OCI-LY1 (cell line): ENCODE results near the gene RSPRY1.

Experiments
- H2AFZ ChIP-seq: fragments of 200-600 bp; sonication (generic), shearing (Covaris generic); 2 replicates; pipeline ENCODE4 v1.6.0; 2014; ENCODE audit warnings: antibody characterized with exemption, mild to moderate bottlenecking, low read length
- H3F3A ChIP-seq: fragments of 200-600 bp; sonication (generic), shearing (Covaris generic); 2 replicates; pipeline ENCODE4 v1.6.0; 2014; ENCODE audit warnings: mild to moderate bottlenecking, antibody characterized with exemption, low read length, moderate library complexity; ENCODE audit not compliant: insufficient read depth
- H3K27ac ChIP-seq: fragments of 200-600 bp; sonication (generic); 2 replicates; pipeline ENCODE4 v1.5.1; 2014; ENCODE audit warnings: low read length, mixed run types, mild to moderate bottlenecking, low read depth; ENCODE audit not compliant: poor library complexity, severe bottlenecking
- H3K27me3 ChIP-seq: fragments of 200-600 bp; sonication (generic); 2 replicates; pipeline ENCODE4 v1.6.0; 2014; ENCODE audit warnings: antibody characterized with exemption, mild to moderate bottlenecking, low read length, moderate library complexity; ENCODE audit not compliant: insufficient read depth
- H3K36me3 ChIP-seq: fragments of 200-600 bp; sonication (generic); 2 replicates; pipeline ENCODE4 v1.6.1; 2014; ENCODE audit warnings: mild to moderate bottlenecking, antibody characterized with exemption, low read length, moderate library complexity, mixed read lengths; ENCODE audit not compliant: insufficient read depth
- H3K4me1 ChIP-seq: fragments of 200-600 bp; sonication (generic); 2 replicates; pipeline ENCODE4 v1.5.1; 2014; ENCODE audit warnings: mild to moderate bottlenecking, low read length, moderate library complexity; ENCODE audit not compliant: insufficient read depth, severe bottlenecking
- H3K4me2 ChIP-seq: fragments of 200-600 bp; sonication (generic), shearing (Covaris generic); 2 replicates; pipeline ENCODE4 v1.6.1; 2014; ENCODE audit warnings: low read length
- H3K4me3 ChIP-seq: fragments of 200-600 bp; sonication (generic); 2 replicates; pipeline ENCODE4 v1.5.1; 2014; ENCODE audit warnings: low read length, low read depth, mild to moderate bottlenecking, mixed read lengths; ENCODE audit not compliant: poor library complexity, severe bottlenecking
- H3K79me2 ChIP-seq: fragments of 200-600 bp; shearing (Covaris generic); 2 replicates; pipeline ENCODE4 v1.6.1; 2016; ENCODE audit warnings: mixed run types, low read length, mixed read lengths; ENCODE audit not compliant: insufficient read depth
- H3K9ac ChIP-seq: fragments of 200-600 bp; sonication (generic), shearing (Covaris generic); 2 replicates; pipeline ENCODE4 v1.6.1; 2014; ENCODE audit warnings: mild to moderate bottlenecking, low read length, mixed read lengths
- H3K9me2 ChIP-seq: fragments of 200-600 bp; sonication (generic), shearing (Covaris generic); 2 replicates; pipeline ENCODE4 v1.6.1; 2014; ENCODE audit warnings: low read depth, mild to moderate bottlenecking, low read length, mixed read lengths
- H3K9me3 ChIP-seq: fragments of 200-600 bp; shearing (Covaris generic); 2 replicates; pipeline ENCODE4 v1.6.1; 2014; ENCODE audit warnings: low read length, mixed read lengths
- H4K20me1 ChIP-seq: fragments of 200-600 bp; sonication (generic), shearing (Covaris generic); 2 replicates; pipeline ENCODE4 v1.6.0; 2016; ENCODE audit warnings: mild to moderate bottlenecking, low read length; ENCODE audit not compliant: insufficient read depth
- EZH2 ChIP-seq: fragments of 200-600 bp; sonication (generic), shearing (Covaris generic); IDR thresholded peaks from 2 replicates; pipeline ENCODE4 v1.8.0; 2017; ENCODE audit warnings: borderline replicate concordance, mixed run types, mild to moderate bottlenecking, antibody characterized with exemption, low read length, moderate library complexity, mixed read lengths
- TF ChIP-seq, protein P1 (sequence below): fragments of 200-600 bp; sonication (generic), shearing (Covaris generic); IDR thresholded peaks from 2 replicates; pipeline ENCODE4 v1.5.1; 2017; ENCODE audit warnings: mild to moderate bottlenecking, antibody characterized with exemption, low read length, moderate library complexity, mixed read lengths

The RSPRY1 gene

GRCh38 chr16:57277586-57277985 is 91.5 kb downstream of the RSPRY1 start:
- no peak overlapping the region for H3K4me2 ChIP-seq
- H4K20me1 ChIP-seq: no peaks in the 10 kb centered on the region
- H2AFZ ChIP-seq: no peak overlapping the region
- H3K27ac ChIP-seq: no peak overlapping the region
- TF ChIP-seq, protein P1, sequence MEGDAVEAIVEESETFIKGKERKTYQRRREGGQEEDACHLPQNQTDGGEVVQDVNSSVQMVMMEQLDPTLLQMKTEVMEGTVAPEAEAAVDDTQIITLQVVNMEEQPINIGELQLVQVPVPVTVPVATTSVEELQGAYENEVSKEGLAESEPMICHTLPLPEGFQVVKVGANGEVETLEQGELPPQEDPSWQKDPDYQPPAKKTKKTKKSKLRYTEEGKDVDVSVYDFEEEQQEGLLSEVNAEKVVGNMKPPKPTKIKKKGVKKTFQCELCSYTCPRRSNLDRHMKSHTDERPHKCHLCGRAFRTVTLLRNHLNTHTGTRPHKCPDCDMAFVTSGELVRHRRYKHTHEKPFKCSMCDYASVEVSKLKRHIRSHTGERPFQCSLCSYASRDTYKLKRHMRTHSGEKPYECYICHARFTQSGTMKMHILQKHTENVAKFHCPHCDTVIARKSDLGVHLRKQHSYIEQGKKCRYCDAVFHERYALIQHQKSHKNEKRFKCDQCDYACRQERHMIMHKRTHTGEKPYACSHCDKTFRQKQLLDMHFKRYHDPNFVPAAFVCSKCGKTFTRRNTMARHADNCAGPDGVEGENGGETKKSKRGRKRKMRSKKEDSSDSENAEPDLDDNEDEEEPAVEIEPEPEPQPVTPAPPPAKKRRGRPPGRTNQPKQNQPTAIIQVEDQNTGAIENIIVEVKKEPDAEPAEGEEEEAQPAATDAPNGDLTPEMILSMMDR: no peak
- no peak for TF ChIP-seq EZH2
- H3K36me3 ChIP-seq: no peaks in the 10 kb centered on the region
- H3F3A ChIP-seq: no peaks in the 10 kb centered on the region
- H3K9ac ChIP-seq: no peak overlapping the region
- no peaks in the 10 kb centered on the region for H3K9me2 ChIP-seq
- H3K9me3 ChIP-seq: no peaks in the 10 kb centered on the region
- H3K4me3 ChIP-seq: no peak overlapping the region
- H3K4me1 ChIP-seq: no peaks in the 10 kb centered on the region
- H3K27me3 ChIP-seq: no peaks in the 10 kb centered on the region
- no peaks in the 10 kb centered on the region for H3K79me2 ChIP-seq

DNA sequence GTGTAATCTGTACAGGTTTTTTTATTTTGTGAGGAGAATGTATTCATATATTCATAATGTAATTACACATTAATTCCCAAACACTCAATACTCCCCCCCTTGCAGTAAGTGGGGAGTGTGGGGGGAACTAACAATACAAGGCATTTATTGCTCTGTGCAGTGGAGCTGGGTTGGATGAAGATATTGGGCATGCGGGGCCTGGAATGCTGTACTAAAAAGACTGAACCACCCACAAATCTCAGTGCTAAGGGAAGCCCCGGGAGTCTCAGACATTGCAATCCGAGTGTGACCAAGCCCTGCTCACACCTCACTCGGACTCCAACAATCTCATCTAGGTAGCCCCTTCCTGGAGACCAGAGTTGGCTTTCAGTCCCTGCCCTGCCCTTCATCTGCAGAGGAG is 92.4 kb downstream of the RSPRY1 start:
- Histone ChIP-seq H3K4me2 (no peak overlapping the region), H3K9me2 (no peaks in the 10 kb centered on the region), H3K4me1 (no peaks in the 10 kb centered on the region)

GRCh38 chr16:57279780-57280638 is 93.9 kb downstream of the RSPRY1 start:
- H3F3A ChIP-seq: no peaks in the 10 kb centered on the region
- H3K27ac ChIP-seq: no peak overlapping the region
- no peaks in the 10 kb centered on the region for H3K9me2 ChIP-seq
- no peaks in the 10 kb centered on the region for H3K9me3 ChIP-seq
- H2AFZ ChIP-seq: no peak overlapping the region
- no peaks in the 10 kb centered on the region for H3K36me3 ChIP-seq
- peaks cover 8% of the 10 kb centered on the region for H3K4me1 ChIP-seq
- no peak for TF ChIP-seq EZH2
- TF ChIP-seq, protein P1: no peak
- H4K20me1 ChIP-seq: no peaks in the 10 kb centered on the region
- no peak overlapping the region for H3K9ac ChIP-seq
- no peak overlapping the region for H3K4me3 ChIP-seq
- no peak overlapping the region for H3K4me2 ChIP-seq
- H3K79me2 ChIP-seq: no peaks in the 10 kb centered on the region
- H3K27me3 ChIP-seq: no peaks in the 10 kb centered on the region

More for the DNA sequence above, 92.4 kb downstream of the RSPRY1 start:
- H3K36me3 ChIP-seq: no peaks in the 10 kb centered on the region
- H3K4me3 ChIP-seq: no peak overlapping the region
- H3K9me3 ChIP-seq: no peaks in the 10 kb centered on the region
- no peak overlapping the region for H3K27ac ChIP-seq
- H3F3A ChIP-seq: no peaks in the 10 kb centered on the region
- TF ChIP-seq, protein P1: no peak
- no peak for TF ChIP-seq EZH2
- no peaks in the 10 kb centered on the region for H3K27me3 ChIP-seq
- H3K79me2 ChIP-seq: no peaks in the 10 kb centered on the region
- no peak overlapping the region for H2AFZ ChIP-seq
- no peaks in the 10 kb centered on the region for H4K20me1 ChIP-seq
- H3K9ac ChIP-seq: no peak overlapping the region
